HG03565 (cell line): ENCODE results near the gene POLR2J2.
"Not testable (repeated sequence)": the region's sequence is repeated elsewhere in the genome, so short reads cannot be mapped to it uniquely, and the experiment has no call there.

Source experiments
- ATAC-seq: cut with Tn5 transposase; IDR thresholded peaks from one replicate; pipeline ENCODE4 v1.9.1; 2021; ENCODE audit warnings: mild to moderate bottlenecking, moderate library complexity; ENCODE audit not compliant: unreplicated experiment

POLR2J2 gene

GRCh38 chr7:102671166-102671955, at the start of gene POLR2J2:
Gene POLR2J2, minus strand, starts transcription at chr7:102671663. Its CDS starts 62 bp downstream, at chr7:102671601.
- peak; percentile 61 for ATAC-seq

- ATAC-seq: not testable (repeated sequence)
Observed at GRCh38 chr7:102718491-102718890, 47.0 kb upstream of the POLR2J2 start.

GRCh38 chr7:102715718-102716117, 44.3 kb upstream of the POLR2J2 start:
- ATAC-seq: peak; percentile 53

GRCh38 chr7:102714774-102715522, 43.5 kb upstream of the POLR2J2 start:
- not testable (repeated sequence) for ATAC-seq

- peak; percentile 61 for ATAC-seq
Observed at GRCh38 chr7:102713691-102714080, 42.2 kb upstream of the POLR2J2 start.

GRCh38 chr7:102713011-102713690, 41.7 kb upstream of the POLR2J2 start:
- peak; percentile 53 for ATAC-seq

- ATAC-seq: not testable (repeated sequence)
Observed at GRCh38 chr7:102698962-102699750, 27.7 kb upstream of the POLR2J2 start.

- ATAC-seq: not testable (repeated sequence)
Observed at GRCh38 chr7:102697642-102698512, 26.4 kb upstream of the POLR2J2 start.

- ATAC-seq: not testable (repeated sequence)
Observed at GRCh38 chr7:102696009-102696408, 24.5 kb upstream of the POLR2J2 start.

GRCh38 chr7:102695033-102695552, 23.6 kb upstream of the POLR2J2 start:
- not testable (repeated sequence) for ATAC-seq

- ATAC-seq: not testable (repeated sequence)
Observed at GRCh38 chr7:102694008-102694407, 22.5 kb upstream of the POLR2J2 start.

- ATAC-seq: not testable (repeated sequence)
Observed at GRCh38 chr7:102690602-102691001, 19.1 kb upstream of the POLR2J2 start.

GRCh38 chr7:102689436-102690282, 18.2 kb upstream of the POLR2J2 start:
- peak; percentile 56 for ATAC-seq

- peak; percentile 47 for ATAC-seq
Observed at GRCh38 chr7:102688299-102689036, 17.0 kb upstream of the POLR2J2 start.

- ATAC-seq: not testable (repeated sequence)
Observed at GRCh38 chr7:102682560-102682959, 11.1 kb upstream of the POLR2J2 start.

- ATAC-seq: not testable (repeated sequence)
Observed at GRCh38 chr7:102680780-102681179, 9.3 kb upstream of the POLR2J2 start.

- ATAC-seq: not testable (repeated sequence)
Observed at GRCh38 chr7:102675545-102675944, 4.1 kb upstream of the POLR2J2 start.
